ENCODE data around the gene IL12B.
A peak's percentile ranks its signal among the peaks of the same experiment; 100 is the strongest.
"Not testable (repeated sequence)": the region's sequence is repeated elsewhere in the genome, so short reads cannot be mapped to it uniquely, and the experiment has no call there.

IL12B gene

DNA sequence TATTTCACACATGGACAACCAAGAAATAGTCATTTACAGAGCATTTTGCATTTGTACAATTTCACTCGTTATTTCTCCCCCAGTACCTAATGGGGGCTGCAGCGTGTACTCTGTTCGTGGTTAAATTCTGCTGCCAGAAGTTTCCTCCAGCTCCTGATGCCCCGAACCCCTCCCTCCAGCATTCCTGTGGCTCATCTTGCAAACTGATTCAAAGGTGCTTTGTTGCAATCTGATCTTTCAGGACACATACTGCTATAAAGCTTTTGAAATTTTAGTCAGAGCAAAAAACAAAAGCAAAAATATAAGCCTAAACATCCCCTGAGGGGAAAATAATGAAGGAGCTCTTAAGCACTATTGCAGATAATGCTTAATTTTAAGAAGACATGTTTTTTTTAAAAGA, 39.5 kb downstream of the IL12B start:
- no peak for DNase-seq

DNA sequence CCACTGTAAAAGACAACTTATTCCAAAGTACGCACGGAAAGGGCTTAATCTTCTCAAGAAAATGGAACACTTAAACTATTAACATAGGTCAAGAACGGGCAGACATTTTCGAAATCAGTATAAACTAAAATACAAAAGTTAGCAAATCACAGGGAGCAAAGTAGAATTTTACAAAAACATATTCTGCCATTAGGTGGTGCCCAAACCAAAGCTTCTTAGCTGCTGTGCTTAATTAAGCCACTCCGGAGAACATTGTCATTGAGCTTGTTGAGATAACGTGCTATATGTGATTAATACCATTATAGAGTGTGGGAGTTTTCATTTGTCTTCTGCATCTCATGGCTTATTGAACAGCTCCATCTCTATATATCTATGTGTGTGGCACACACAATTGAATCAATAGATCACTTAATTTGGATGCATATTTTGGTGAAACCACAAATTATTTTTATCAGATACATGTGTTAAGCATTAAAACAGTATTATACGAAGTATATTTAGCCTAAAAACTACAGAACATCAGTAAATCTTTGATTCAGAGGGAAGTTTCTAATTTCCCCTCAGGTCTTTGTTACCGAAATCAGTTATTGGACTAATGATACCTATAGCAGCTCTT, 43.8 kb downstream of the IL12B start:
- peak; percentile 52 for DNase-seq

DNA sequence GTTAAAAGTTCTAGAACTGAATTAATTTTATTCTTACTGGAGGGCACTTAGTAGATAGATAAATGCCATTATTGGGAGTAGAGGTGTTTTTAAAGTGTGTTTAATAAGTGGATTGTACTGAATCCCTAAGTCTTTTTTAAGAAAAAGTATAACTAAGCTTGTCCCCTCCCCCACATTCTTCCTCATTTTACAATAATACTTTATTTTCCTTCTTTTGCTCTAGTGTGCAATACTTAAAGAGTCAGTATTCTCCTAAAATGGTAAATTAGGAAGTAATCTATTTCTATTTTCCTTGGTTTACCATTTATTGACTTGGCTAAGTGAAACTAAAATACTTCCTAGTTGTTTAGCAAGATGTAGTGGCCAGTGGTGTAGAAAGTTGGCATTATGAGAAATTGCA, 55.6 kb downstream of the IL12B start:
- DNase-seq: no peak

DNA sequence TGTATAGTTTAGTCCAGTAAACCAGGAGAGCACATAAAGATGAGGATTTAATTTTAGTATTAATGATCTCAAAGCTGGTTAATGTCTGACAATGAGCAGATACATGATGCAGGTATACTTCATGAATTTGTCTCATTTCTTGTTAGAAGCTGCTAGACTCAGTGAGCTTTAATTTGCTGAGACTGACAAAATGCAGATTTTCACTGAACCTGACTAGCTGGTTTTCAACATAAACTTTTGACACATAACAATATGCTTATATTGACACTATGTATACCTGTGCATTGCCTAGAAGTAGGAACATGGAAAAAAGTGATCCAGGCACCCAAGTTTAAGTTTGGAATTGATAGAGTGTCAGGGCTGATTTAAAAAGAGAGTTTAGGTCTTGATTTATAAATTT, 56.4 kb downstream of the IL12B start:
- DNase-seq: no peak

DNA sequence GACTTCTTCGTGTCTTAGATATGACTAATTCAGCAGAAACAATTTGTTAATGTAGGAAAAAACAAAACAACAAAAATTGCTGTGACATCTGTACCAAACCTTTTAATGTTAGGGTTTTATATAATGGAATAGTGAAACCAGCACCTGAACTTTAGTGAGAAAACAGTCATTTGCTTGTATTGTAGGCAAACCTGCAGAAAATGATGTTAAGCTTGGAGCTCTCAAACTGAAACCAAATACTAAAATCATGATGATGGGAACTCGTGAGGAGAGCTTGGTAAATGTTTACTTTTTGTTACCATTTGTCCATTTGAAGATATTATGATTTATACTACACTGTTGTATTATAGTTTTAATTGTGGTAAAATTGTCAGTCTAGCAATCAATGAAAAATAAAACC, 60.6 kb downstream of the IL12B start:
- no peak for DNase-seq

DNA sequence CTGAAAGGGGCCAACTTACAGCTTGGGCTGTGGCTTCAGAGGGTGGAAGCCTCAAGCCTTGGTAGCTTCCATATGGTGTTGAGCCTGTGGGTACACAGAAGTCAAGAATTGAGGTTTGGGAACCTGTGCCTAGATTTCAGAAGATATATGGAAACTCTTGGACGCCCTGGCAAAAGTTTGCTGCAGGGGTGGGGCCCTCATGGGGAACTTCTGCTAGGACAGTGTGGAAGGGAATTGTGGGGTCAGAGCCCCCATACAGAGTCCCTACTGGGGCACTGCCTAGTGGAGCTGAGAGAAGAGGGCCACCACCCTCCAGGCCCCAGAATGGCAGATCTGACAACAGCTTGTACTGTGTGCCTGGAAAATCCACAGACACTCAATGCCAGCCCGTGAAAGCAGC, 63.5 kb downstream of the IL12B start:
- DNase-seq: not testable (repeated sequence)
